Lower leg skin (tissue), 3 donors: ENCODE measurements around the gene PPP4R1.

Source experiments
- CTCF ChIP-seq, 3 donors: fragments of 450-650 bp; IDR thresholded peaks; one replicate each; pipeline ENCODE4 v1.5.1; 2016; ENCODE audit warnings: antibody characterized with exemption in 3 of 3, mild to moderate bottlenecking in 3 of 3, moderate library complexity in 2 of 3
- POLR2A ChIP-seq, 2 donors: fragments of 450-650 bp; IDR thresholded peaks; one replicate each; pipeline ENCODE4 v1.6.1; 2016 to 2017; ENCODE audit warnings: antibody characterized with exemption in 2 of 2, mild to moderate bottlenecking in 1 of 2, moderate library complexity in 1 of 2

- no peak for TF ChIP-seq CTCF (IDR thresholded peaks at IDR 0.05)
- no peak for TF ChIP-seq POLR2A (IDR thresholded peaks at IDR 0.05)
Measured at GRCh38 chr18:9561759-9562158, 52.6 kb downstream of the PPP4R1 start.
